Kidney (tissue), 14 donors: ENCODE data around the gene COL6A5. TPM values are rescaled to one million over a fixed set of nuclear protein-coding genes. Genes with fewer than 3 reads are reported as not detected.
A peak's percentile ranks its signal among the peaks of the same experiment; 100 is the strongest.

Source experiments
- DNase-seq, 5 donors: peaks; one replicate each; pipeline ENCODE4 v3.0.0-alpha.2; 2013 to 2020
- FAIRE-seq: peaks from 2 replicates; lab custom pipeline; 2012; peaks lifted over from hg19 to GRCh38; lab: Jason Lieb, UNC
- H3K27ac ChIP-seq, 2 donors: one replicate each; pipeline ENCODE4 v1.7.0; 2013; ENCODE audit warnings: low read depth in 2 of 2, low read length in 2 of 2, inconsistent platforms in 1 of 2
- H3K27me3 ChIP-seq: one replicate; pipeline ENCODE4 v1.7.1; 2013; ENCODE audit warnings: low read length, inconsistent platforms; ENCODE audit not compliant: control insufficient read depth, insufficient read depth
- H3K36me3 ChIP-seq, 3 donors: one replicate each; pipeline versions ENCODE4 v1.7.0 to v1.7.1; 2013; ENCODE audit warnings: low read length in 3 of 3, control low read depth in 1 of 3, inconsistent platforms in 1 of 3; ENCODE audit not compliant: insufficient read depth in 3 of 3, control insufficient read depth in 2 of 3
- H3K4me1 ChIP-seq, 3 donors: one replicate each; pipeline versions ENCODE4 v1.7.0 to v1.7.1; 2013; ENCODE audit warnings: low read length in 3 of 3, inconsistent platforms in 1 of 3, low read depth in 1 of 3; ENCODE audit not compliant: control insufficient read depth in 2 of 3, insufficient read depth in 2 of 3
- H3K4me3 ChIP-seq, 3 donors: one replicate each; pipeline versions ENCODE4 v1.7.0 to v1.8.1; 2013; ENCODE audit warnings: low read length in 3 of 3, control low read depth in 1 of 3, inconsistent platforms in 1 of 3
- H3K9ac ChIP-seq, 3 donors: one replicate each; pipeline versions ENCODE4 v1.7.0 to v1.7.1; 2013; ENCODE audit warnings: low read length in 3 of 3, control low read depth in 1 of 3, inconsistent platforms in 1 of 3
- H3K9me3 ChIP-seq, 3 donors: one replicate each; pipeline versions ENCODE4 v1.7.0 to v1.7.1; 2013; ENCODE audit warnings: low read length in 3 of 3, control low read depth in 1 of 3, inconsistent platforms in 1 of 3; ENCODE audit not compliant: control insufficient read depth in 2 of 3, insufficient read depth in 1 of 3
- CTCF ChIP-seq: IDR thresholded peaks from 3 replicates; pipeline ENCODE4 v1.5.1; 2012; ENCODE audit warnings: mild to moderate bottlenecking, moderate library complexity, borderline replicate concordance; ENCODE audit not compliant: insufficient read depth; ENCODE audit errors: extremely low read depth
- intact Hi-C: fragments of 100-400 bp; cut with DNase I; formaldehyde crosslinking; loops from one replicate; pipeline ENCODE4 v1.11.1; 2022
- polyA plus RNA-seq: library from polyadenylated mRNA; stranded (reverse); fragments of 350-450 nt; fragmentation: Illumina TruSeq; extraction: RNeasy Lipid Tissue Mini Kit (QIAGEN cat#74804); gene quantifications from one replicate; pipeline ENCODE4 v1.2.3, GENCODE V29; 2014; ENCODE audit warnings: low read depth, low replicate concordance; ENCODE audit not compliant: insufficient read depth
- total RNA-seq: library from RNA; stranded (reverse); fragmentation: NEBNext Ultra II Directional; extraction: Animal tissue kit (Norgen Biotek cat#: 25700); gene quantifications from one replicate; pipeline ENCODE4 v1.2.1, GENCODE V29; 2021
- donor health status: control.
- donor health status: control.
- donor health status: control.
- donor health status: control.
- donor health status: control.
- donor health status: DM: yes; HTN: yes; CAD: no.
- donor health status: Normal renal cell carcinoma (clear cell type).

The COL6A5 gene
- total and polyA plus RNA-seq, 2 donors from 2014 or later, result 0.41 TPM; not detected in 1

GRCh38 chr3:130393594-130393993, 48.1 kb downstream of the COL6A5 start:
- Histone ChIP-seq H3K27me3 (no peaks in the 10 kb centered on the region), H3K36me3 (no peaks in the 10 kb centered on the region), H3K27ac (no peak overlapping the region), H3K9me3 (no peaks in the 10 kb centered on the region), H3K4me1 (no peaks in the 10 kb centered on the region), H3K4me3 (no peak overlapping the region), H3K9ac (no peak overlapping the region)
- FAIRE-seq, result no peak
- DNase-seq, result peak in 1 of 5 donors; percentile 8
- no peak for TF ChIP-seq CTCF
- intact Hi-C loops, result no loop called here

GRCh38 chr3:130395331-130395730, 49.9 kb downstream of the COL6A5 start:
- no peak for TF ChIP-seq CTCF

GRCh38 chr3:130395916-130396315, 50.4 kb downstream of the COL6A5 start:
- Histone ChIP-seq H3K9ac (no peak overlapping the region), H3K27me3 (no peaks in the 10 kb centered on the region), H3K36me3 (no peaks in the 10 kb centered on the region), H3K27ac (no peak overlapping the region), H3K9me3 (no peaks in the 10 kb centered on the region), H3K4me3 (no peak overlapping the region), H3K4me1 (no peaks in the 10 kb centered on the region)
- no peak for TF ChIP-seq CTCF
- no peak for FAIRE-seq
- peak in 1 of 5 donors; percentile 31 for DNase-seq
- intact Hi-C loops, result no loop called here

More at GRCh38 chr3:130395331-130395730, 49.9 kb downstream of the COL6A5 start:
- Histone ChIP-seq H3K36me3 (no peaks in the 10 kb centered on the region), H3K27ac (no peak overlapping the region), H3K4me1 (no peaks in the 10 kb centered on the region), H3K4me3 (no peak overlapping the region), H3K9ac (no peak overlapping the region), H3K9me3 (no peaks in the 10 kb centered on the region), H3K27me3 (no peaks in the 10 kb centered on the region)
- DNase-seq, result no peak
- intact Hi-C loops, result no loop called here
- no peak for FAIRE-seq

GRCh38 chr3:130404401-130404800, 58.9 kb downstream of the COL6A5 start:
- no peaks in the 10 kb centered on the region for H3K4me1 ChIP-seq
- H3K36me3 ChIP-seq, result no peaks in the 10 kb centered on the region
- FAIRE-seq, result no peak
- no peak for TF ChIP-seq CTCF
- no peaks in the 10 kb centered on the region for H3K9me3 ChIP-seq
- H3K9ac ChIP-seq, result no peak overlapping the region
- H3K27ac ChIP-seq, result no peak overlapping the region
- no peak overlapping the region for H3K4me3 ChIP-seq
- H3K27me3 ChIP-seq, result no peaks in the 10 kb centered on the region
- no peak for DNase-seq
- intact Hi-C loops, result no loop called here
